BJ (cell line): ENCODE results near the gene PTPRM. TPM values are rescaled to one million over a fixed set of nuclear protein-coding genes. Genes with fewer than 3 reads are reported as not detected.

Experiments
- CTCF ChIA-PET: fragments of 350-600 bp; formaldehyde crosslinking; extraction: SDS; loops from one replicate; lab custom pipeline; 2021; ENCODE audit warnings: antibody characterized with exemption, inconsistent platforms; lab: Yijun Ruan, JAX
- POLR2A ChIA-PET: fragments of 300-600 bp; sonication (Branson Sonifier 250); formaldehyde crosslinking; extraction: SDS; loops from one replicate; lab custom pipeline; 2021; ENCODE audit warnings: antibody characterized with exemption; lab: Charles Lee
- DNase-seq: peaks from one replicate; pipeline ENCODE4 v3.0.0-alpha.2; 2011; ENCODE audit warnings: low read depth
- H3K27me3 ChIP-seq: 2 replicates; pipeline ENCODE4 v1.6.0; 2011; ENCODE audit warnings: low read length; ENCODE audit not compliant: control insufficient read depth, insufficient read depth
- H3K36me3 ChIP-seq: 2 replicates; pipeline ENCODE4 v1.5.1; 2011; ENCODE audit warnings: low read length; ENCODE audit not compliant: control insufficient read depth, insufficient read depth
- H3K4me3 ChIP-seq: 2 replicates; pipeline ENCODE4 v1.5.1; 2011; ENCODE audit warnings: low read depth, mild to moderate bottlenecking, control low read depth, low read length
- CTCF ChIP-seq: IDR thresholded peaks from 2 replicates; pipeline ENCODE4 v1.5.1; 2011; ENCODE audit warnings: low read depth, mild to moderate bottlenecking, control low read depth, inconsistent platforms, low read length, moderate library complexity; ENCODE audit not compliant: insufficient read depth
- polyA plus RNA-seq: library from polyadenylated mRNA; depleted of rRNA; stranded (reverse); fragments of >200 nt; gene quantifications from 2 replicates; pipeline ENCODE4 v1.2.3, GENCODE V29; 2011

The PTPRM gene
- polyA plus RNA-seq, 1 experiment, result 149 TPM

- POLR2A ChIA-PET, result no interaction called here
- Histone ChIP-seq H3K27me3 (no peaks in the 10 kb centered on the region), H3K36me3 (no peaks in the 10 kb centered on the region; the same call in 1 of the 2 replicates), H3K4me3 (no peak overlapping the region)
- CTCF ChIA-PET, result no interaction called here
- no peak for DNase-seq
- no peak for TF ChIP-seq CTCF
Observed at GRCh38 chr18:8003878-8004675, 437.0 kb downstream of the PTPRM start.

GRCh38 chr18:8004792-8005191 is 437.7 kb downstream of the PTPRM start:
- no peak for DNase-seq
- H3K4me3 ChIP-seq, result no peak overlapping the region
- CTCF ChIA-PET, result interaction anchor here (1.8 kb wide), 1 partner anchor 20 kb away, joined by 3 read pairs; no protein-coding TSS in a partner anchor
- POLR2A ChIA-PET, result no interaction called here
- no peak for TF ChIP-seq CTCF
- H3K36me3 ChIP-seq, result no peaks in the 10 kb centered on the region; the same call in 1 of the 2 replicates
- no peaks in the 10 kb centered on the region for H3K27me3 ChIP-seq

GRCh38 chr18:8005870-8006569 is 438.9 kb downstream of the PTPRM start:
- ChIA-PET CTCF (interaction anchor here (0.5 to 1.8 kb wide), 2 partner anchors 19 to 383 kb away, joined by 3 read pairs; no protein-coding TSS in a partner anchor), POLR2A (no interaction called here)
- no peak for TF ChIP-seq CTCF
- Histone ChIP-seq H3K27me3 (no peaks in the 10 kb centered on the region), H3K4me3 (no peak overlapping the region), H3K36me3 (no peaks in the 10 kb centered on the region; the same call in 1 of the 2 replicates)
- no peak for DNase-seq

- no peak overlapping the region for H3K4me3 ChIP-seq
- no peaks in the 10 kb centered on the region for H3K36me3 ChIP-seq
- ChIA-PET POLR2A (no interaction called here), CTCF (no interaction called here)
- no peak for DNase-seq
- no peak for TF ChIP-seq CTCF
- H3K27me3 ChIP-seq, result no peaks in the 10 kb centered on the region
Observed at GRCh38 chr18:8006979-8007378, 439.9 kb downstream of the PTPRM start.

GRCh38 chr18:8008033-8008432 is 440.9 kb downstream of the PTPRM start:
- ChIA-PET POLR2A (no interaction called here), CTCF (interaction anchor here (1.2 kb wide), 1 partner anchor 133 kb away, joined by 3 read pairs; no protein-coding TSS in a partner anchor)
- Histone ChIP-seq H3K36me3 (no peaks in the 10 kb centered on the region), H3K4me3 (no peak overlapping the region), H3K27me3 (no peaks in the 10 kb centered on the region)
- TF ChIP-seq CTCF, result no peak
- DNase-seq, result no peak
